ENCODE measurements around the gene SPRR1A. TPM values are rescaled to one million over a fixed set of nuclear protein-coding genes. Genes with fewer than 3 reads are reported as not detected.

The SPRR1A gene
- total and polyA plus RNA-seq, 2 of the 4 experiments (the other 2 are of a cell fraction), result not detected

DNA sequence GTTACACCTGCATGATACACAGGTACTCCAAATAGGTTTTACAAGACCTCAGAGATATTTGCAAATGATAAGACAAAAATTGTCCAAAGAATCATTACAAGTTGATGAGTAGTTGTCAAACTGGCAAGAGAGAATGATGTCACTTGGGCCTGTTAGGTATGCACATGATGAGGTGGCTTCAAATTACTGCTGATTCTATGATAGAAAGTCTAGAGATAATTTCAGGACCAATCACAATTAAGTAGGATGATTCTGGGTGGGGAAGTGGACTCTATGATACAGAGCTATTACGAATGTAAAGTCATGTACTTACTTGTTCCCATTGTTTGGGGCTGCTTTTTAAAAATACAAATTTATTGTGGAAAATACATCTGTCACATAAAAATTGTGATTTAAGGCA lies 41.9 kb downstream of the SPRR1A start:
- TF ChIP-seq, protein P1, sequence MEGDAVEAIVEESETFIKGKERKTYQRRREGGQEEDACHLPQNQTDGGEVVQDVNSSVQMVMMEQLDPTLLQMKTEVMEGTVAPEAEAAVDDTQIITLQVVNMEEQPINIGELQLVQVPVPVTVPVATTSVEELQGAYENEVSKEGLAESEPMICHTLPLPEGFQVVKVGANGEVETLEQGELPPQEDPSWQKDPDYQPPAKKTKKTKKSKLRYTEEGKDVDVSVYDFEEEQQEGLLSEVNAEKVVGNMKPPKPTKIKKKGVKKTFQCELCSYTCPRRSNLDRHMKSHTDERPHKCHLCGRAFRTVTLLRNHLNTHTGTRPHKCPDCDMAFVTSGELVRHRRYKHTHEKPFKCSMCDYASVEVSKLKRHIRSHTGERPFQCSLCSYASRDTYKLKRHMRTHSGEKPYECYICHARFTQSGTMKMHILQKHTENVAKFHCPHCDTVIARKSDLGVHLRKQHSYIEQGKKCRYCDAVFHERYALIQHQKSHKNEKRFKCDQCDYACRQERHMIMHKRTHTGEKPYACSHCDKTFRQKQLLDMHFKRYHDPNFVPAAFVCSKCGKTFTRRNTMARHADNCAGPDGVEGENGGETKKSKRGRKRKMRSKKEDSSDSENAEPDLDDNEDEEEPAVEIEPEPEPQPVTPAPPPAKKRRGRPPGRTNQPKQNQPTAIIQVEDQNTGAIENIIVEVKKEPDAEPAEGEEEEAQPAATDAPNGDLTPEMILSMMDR (conservative IDR thresholded peaks at IDR 0.05; ENCODE audit: low read depth, low read length), result no peak
- TF ChIP-seq NFE2L2 (IDR thresholded peaks at IDR 0.05; ENCODE audit: low read depth, low read length) (no peak), SMC3 (IDR thresholded peaks at IDR 0.05; ENCODE audit: low read depth, low read length) (no peak), FOS (IDR thresholded peaks at IDR 0.05; ENCODE audit: low read depth, low read length) (no peak), POLR2A (IDR thresholded peaks at IDR 0.05; ENCODE audit: low read depth, low read length) (no peak), MAZ (IDR thresholded peaks at IDR 0.05; ENCODE audit: borderline replicate concordance, low read depth, low read length) (no peak), RAD21 (IDR thresholded peaks at IDR 0.05; ENCODE audit: low read length) (no peak), MAFK (IDR thresholded peaks at IDR 0.05; ENCODE audit: low read depth, low read length) (no peak)
- TF ChIP-seq, protein P2, sequence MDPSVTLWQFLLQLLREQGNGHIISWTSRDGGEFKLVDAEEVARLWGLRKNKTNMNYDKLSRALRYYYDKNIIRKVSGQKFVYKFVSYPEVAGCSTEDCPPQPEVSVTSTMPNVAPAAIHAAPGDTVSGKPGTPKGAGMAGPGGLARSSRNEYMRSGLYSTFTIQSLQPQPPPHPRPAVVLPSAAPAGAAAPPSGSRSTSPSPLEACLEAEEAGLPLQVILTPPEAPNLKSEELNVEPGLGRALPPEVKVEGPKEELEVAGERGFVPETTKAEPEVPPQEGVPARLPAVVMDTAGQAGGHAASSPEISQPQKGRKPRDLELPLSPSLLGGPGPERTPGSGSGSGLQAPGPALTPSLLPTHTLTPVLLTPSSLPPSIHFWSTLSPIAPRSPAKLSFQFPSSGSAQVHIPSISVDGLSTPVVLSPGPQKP (IDR thresholded peaks at IDR 0.05; ENCODE audit: borderline replicate concordance, low read depth, low read length), result no peak
- in situ Hi-C loops (cut with MboI; ENCODE audit: low sequenced_read_pairs) (no loop called here), dilution Hi-C loops (cut with HindIII; ENCODE audit: low sequenced_read_pairs, unreplicated experiment) (no loop called here), intact Hi-C loops (cut with micrococcal nuclease) (no loop called here)
- no peak overlapping the region for H3K9ac ChIP-seq (ENCODE audit: low read depth, low read length)
- no TSS peak for BruUV-seq (replicated peaks)
- H3K79me1 ChIP-seq (ENCODE audit: low read depth in 1 of 2, low read length in 2 of 2), result no peaks in the 10 kb centered on the region
- H3K4ac ChIP-seq (ENCODE audit: low read depth, low read length), result no peak overlapping the region
- H3K14ac ChIP-seq (replicated peaks; ENCODE audit: low read depth, low read length), result no peak overlapping the region
- POLR2A ChIA-PET (ENCODE audit: unreplicated experiment), result no interaction called here
- H2BK15ac ChIP-seq (ENCODE audit: low read depth, low read length), result no peak overlapping the region
- no peak overlapping the region for H3K27ac ChIP-seq (ENCODE audit: insufficient read depth, low read length)
- no peak overlapping the region for H2AK9ac ChIP-seq (replicated peaks; ENCODE audit: low read depth, low read length, poor library complexity)
- no peak overlapping the region for H2AK5ac ChIP-seq (ENCODE audit: low read depth, low read length)
- H2BK20ac ChIP-seq (ENCODE audit: low read depth, low read length), result no peak overlapping the region
- no peak overlapping the region for H4K5ac ChIP-seq (ENCODE audit: low read depth, low read length)
- H2BK5ac ChIP-seq (ENCODE audit: low read depth, low read length, poor library complexity, severe bottlenecking), result no peak overlapping the region
- WGBS, 2 experiments (ENCODE audit: extremely low coverage in 2 of 2, insufficient read length in 1 of 2), result no CpG with 5 or more reads among the region's 1 CpG
- no peak overlapping the region for H3K56ac ChIP-seq (ENCODE audit: extremely low read depth, insufficient read depth, low read length)
- no peak overlapping the region for H3K4me2 ChIP-seq (ENCODE audit: low read depth, low read length)
- DNase-seq, result no peak
- no peaks in the 10 kb centered on the region for H3K36me3 ChIP-seq (ENCODE audit: control insufficient read depth, insufficient read depth, low read length)
- no peaks in the 10 kb centered on the region for H3K4me1 ChIP-seq (ENCODE audit: control insufficient read depth, insufficient read depth, low read length)
- H3K18ac ChIP-seq (ENCODE audit: low read depth, low read length), result no peak overlapping the region
- H2AFZ ChIP-seq (replicated peaks; ENCODE audit: low read length, poor library complexity), result no peak overlapping the region
- no peak overlapping the region for H4K91ac ChIP-seq (ENCODE audit: insufficient read depth, low read depth, low read length)
- H2BK120ac ChIP-seq (ENCODE audit: low read depth, low read length), result no peak overlapping the region
- no peak overlapping the region for H4K8ac ChIP-seq (ENCODE audit: low read depth in 2 of 2, low read length in 2 of 2)
- no peaks in the 10 kb centered on the region for H3K27me3 ChIP-seq (ENCODE audit: control insufficient read depth, insufficient read depth, low read length)
- CTCF ChIA-PET, result interaction anchor here (0.6 to 0.7 kb wide), 2 partner anchors 42 to 941 kb away, joined by 3 read pairs; no protein-coding TSS in a partner anchor
- no peak for ATAC-seq (ENCODE audit: low read depth)
- no peak overlapping the region for H3K4me3 ChIP-seq (ENCODE audit: insufficient read depth, low read depth, low read length)
- H4K20me1 ChIP-seq (ENCODE audit: insufficient read depth, low read length), result no peaks in the 10 kb centered on the region
- H3K9me3 ChIP-seq (ENCODE audit: control insufficient read depth, insufficient read depth, low read length), result no peaks in the 10 kb centered on the region
- no peaks in the 10 kb centered on the region for H3K9me1 ChIP-seq (ENCODE audit: insufficient read depth, low read length)
- H3K23ac ChIP-seq (ENCODE audit: low read depth, low read length), result no peak overlapping the region
